Fibroblast of lung (primary cell): ENCODE measurements around the gene PRRX1.

ENCODE experiments used
- CTCF ChIP-seq, 2 donors: IDR thresholded peaks in 1 of 2; conservative IDR thresholded peaks in 1 of 2; 1 replicate in 1 of 2; 2 replicates in 1 of 2; pipeline ENCODE4 v1.5.1; 2011 to 2012; ENCODE audit warnings: low read length in 2 of 2, control low read depth in 1 of 2, inconsistent platforms in 1 of 2, low read depth in 1 of 2, mild to moderate bottlenecking in 1 of 2
- EZH2 ChIP-seq: IDR thresholded peaks from 2 replicates; pipeline ENCODE4 v1.5.1; 2012; ENCODE audit warnings: low read length, control low read depth, mild to moderate bottlenecking; ENCODE audit errors: missing control alignments

GRCh38 chr1:170661646-170662411 is 2.1 kb upstream of the PRRX1 start:
- TF ChIP-seq CTCF (conservative IDR thresholded peaks at IDR 0.05 in 1 of 2, IDR thresholded peaks at IDR 0.05 in 1 of 2; ENCODE audit: low read depth in 1 of 2, low read length in 2 of 2) (peak in 1 of 2 donors; percentile 19), EZH2 (no peak)
